HG02943 (cell line): ENCODE data around the gene C12orf42.

Experiments
- ATAC-seq: cut with Tn5 transposase; IDR thresholded peaks from one replicate; pipeline ENCODE4 v1.9.1; 2021; ENCODE audit warnings: mild to moderate bottlenecking, low read depth, moderate library complexity; ENCODE audit not compliant: unreplicated experiment

The C12orf42 gene

DNA sequence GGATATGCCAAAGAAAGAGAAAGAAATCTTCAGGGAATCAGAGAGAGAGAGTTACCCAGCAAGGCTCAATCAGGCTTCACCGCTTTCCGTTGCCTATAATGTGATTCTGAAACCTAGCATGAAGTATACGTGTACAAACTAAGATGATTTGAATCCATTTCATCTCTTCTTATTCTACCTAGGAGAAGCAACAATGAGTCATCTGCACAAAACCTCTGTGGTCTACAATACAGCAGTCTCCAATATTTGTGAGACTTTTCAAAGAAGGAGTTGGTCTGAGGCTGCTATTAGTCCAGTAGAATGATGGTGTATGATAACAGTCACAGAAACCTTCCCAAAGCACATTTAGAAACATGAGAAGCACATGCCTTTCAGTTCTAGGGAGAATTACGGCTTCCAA, 141.9 kb downstream of the C12orf42 start:
- ATAC-seq = no peak

DNA sequence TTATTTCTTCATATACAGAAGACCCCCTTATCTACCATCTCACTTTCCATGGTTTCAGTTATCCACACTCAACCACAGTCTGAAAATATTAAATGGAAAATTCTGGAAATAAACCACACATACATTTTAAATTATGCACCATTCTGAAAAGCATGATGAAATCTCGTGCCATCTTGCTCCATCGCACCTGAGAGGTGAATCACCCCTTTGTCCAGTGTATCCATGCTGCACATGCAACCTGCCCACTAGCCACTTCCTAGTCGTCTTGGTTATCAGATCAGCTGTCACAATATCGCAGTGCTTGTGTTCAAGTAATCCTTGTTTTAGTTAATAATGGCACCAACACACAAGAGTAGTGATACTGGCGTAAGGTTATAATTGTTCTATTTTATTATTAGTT, 145.7 kb downstream of the C12orf42 start:
- no peak for ATAC-seq

DNA sequence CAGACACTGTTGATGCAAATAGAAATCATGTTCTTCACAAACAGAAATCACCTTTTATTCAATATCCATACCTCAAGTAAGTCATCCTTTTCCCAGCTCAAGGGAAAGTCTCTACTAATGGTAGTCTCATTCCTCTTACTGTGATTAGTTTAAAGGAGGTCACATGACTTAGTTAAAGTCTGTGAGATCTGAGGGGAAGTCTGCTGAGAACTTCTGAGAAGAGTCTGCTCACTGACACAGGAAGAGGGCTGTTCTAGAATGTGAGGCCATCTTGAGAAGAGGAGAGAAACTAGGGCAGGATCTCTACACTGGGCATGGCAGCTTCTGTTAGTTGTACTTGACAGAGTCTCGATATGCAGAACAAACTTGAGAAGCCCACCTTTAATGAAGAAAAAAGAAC, 146.8 kb downstream of the C12orf42 start:
- ATAC-seq = no peak

DNA sequence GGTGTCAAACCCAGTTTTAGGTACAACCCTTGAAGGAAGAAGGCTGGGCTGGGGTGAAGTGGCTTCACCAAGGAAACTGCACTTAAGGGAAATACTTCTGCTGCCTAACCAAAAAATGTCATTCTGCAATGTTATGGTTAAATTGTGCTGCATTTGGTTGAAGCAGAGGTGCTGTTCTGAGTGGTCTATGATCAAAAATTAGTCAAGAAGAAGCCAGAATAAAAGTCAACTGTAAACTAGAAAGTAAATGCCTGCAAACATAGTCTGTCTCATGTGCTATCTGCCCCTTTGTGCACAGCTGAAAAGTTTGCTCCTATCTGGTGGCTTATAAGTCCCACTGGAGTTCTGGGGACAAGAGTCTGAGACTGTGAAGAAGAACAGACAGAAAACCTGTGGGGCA, 158.8 kb downstream of the C12orf42 start:
- ATAC-seq = no peak

DNA sequence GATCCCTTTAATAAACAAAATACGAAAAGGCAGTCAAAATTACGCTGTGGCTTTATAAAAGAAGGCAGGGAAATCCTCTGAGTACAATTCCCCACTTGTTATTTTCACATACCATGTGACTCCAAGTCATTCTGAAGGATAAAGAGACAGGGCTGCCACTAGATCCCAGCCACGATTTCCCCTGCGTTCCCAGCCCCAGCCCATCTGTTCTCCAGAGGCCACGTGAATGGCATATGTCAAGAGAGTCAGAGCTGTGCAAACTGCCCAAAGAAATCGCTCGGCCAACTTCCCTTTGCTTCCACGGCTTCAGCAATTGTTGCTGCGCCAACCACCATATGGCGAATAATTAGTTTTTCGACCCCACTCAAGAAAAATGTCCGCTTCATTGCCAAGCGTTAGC, 161.3 kb downstream of the C12orf42 start:
- no peak for ATAC-seq

DNA sequence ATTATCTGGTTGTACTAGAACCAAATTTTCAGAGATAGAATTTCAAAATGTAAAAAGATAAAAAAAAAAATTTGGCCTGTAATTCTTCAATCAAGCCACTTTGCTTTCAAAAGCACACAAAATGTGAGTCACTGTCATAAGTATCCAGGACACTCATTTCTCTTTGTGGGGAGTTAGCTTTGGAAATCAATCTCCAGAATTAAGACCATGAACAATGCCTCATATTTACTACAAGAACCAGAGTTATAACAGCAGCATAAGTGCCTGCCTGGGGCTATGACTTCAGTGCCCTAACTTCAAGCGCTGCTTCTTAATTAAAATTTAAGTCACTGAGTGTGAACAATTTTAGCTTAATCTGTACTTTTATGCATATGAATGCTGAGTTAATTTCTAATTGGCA, 162.1 kb downstream of the C12orf42 start:
- ATAC-seq = no peak

DNA sequence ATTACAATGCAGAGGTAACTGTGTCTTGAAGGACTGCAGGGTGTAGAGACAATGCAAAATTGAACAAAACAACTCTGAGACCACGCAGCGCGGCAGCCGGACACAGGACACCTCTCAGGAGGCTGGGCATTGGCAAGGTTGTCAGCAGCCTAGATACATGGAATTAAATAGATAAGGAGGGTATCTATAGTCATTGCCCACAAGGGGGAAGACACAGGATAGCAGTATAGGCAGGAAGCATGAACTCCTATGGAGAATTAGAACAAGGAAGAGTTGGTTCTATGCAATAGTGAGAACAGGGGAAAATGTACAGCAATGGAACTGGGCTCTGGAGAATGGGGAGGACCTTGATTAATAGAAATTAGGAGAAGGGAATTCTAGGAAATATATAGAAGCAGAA, 164.1 kb downstream of the C12orf42 start:
- no peak for ATAC-seq

DNA sequence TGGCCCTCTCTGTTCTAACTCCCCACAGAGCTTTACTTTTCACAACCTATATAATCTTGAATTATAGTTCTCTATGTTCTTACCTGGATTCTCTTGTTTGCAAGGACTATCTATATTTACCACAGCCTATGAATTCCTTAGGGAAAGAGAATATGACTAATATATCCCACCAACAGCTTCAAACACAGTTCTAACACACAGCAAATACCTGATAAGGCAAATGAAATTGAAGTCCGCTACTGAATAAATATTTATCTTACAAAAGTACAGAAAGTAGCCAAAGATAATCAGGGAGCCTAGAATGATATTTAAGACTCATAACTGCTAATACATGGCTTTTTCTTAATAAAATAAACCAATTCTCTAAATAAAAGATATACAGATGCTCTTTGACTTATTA, 165.1 kb downstream of the C12orf42 start:
- ATAC-seq = no peak

DNA sequence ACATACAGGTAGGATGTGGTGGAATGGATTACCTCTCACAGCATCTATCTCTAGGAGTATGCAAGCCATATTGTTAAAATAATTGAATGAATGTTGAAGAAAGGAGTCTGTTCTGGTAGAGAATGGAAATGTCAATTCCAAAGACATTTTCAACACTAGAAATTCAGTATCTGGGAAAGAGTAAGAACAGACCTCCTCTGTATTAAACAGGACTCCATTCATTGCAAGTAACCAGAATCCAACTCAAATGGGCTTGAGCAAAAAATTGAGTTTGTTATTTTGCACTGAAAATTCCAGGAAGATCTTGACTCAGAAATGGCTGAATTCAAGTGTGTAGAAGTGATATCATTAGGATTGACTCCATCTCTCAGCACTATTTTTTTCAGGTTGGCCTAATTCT, 168.1 kb downstream of the C12orf42 start:
- ATAC-seq = no peak

DNA sequence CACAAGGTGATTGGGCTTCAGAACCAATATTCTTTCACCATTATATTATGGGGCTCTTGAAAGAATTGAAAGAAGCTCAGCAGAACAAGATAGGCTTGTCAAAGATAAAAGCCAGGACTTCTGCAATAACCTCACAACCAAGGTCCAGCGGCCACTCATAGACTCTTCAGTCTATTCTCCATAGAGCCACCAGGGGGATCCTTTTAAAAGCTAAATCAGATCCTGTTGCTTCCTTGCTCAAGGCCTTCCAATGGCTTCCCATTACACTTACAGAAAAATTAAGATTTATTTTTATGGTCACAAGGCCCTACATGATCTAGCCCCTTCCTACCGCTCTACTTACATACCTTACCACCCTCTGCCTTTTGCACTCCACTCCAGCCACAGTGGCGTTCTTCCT, 169.6 kb downstream of the C12orf42 start:
- no peak for ATAC-seq

DNA sequence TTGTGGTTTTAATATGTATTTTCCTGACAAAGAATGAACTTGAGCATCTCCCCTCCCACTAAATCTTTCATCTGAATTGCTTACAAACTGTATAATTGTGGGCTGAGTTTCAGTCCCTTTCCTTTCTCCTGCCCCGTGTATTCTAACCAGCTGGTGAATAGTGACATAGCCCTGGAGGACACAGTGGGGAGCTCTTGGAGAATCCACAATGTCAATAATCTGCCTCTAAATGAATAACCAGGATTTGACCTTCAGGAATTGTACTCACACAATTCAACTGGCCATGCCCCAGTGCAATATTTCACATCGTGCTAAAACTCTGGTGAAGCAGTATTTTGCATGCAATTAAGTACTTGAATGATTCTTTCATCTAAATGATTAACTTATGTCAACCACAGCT, 177.2 kb downstream of the C12orf42 start:
- no peak for ATAC-seq

DNA sequence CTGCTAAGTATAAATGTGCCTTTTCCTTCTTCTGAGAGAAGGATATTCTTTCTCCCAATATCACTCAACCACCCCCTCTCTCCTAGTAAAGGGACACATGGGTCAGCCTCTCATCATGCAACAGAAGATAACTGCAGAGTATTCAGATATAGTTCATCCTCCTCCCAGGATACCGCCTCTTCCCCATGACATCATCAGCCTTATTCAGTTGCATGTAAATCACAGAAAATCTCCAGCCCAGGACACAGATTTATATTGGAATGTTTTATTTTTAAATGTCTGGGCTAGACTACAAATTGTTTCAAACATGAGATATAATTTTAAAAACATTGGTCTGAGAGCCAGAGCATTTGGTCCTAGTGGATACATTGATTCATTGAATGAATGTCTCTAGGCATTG, 178.5 kb downstream of the C12orf42 start:
- ATAC-seq = no peak

DNA sequence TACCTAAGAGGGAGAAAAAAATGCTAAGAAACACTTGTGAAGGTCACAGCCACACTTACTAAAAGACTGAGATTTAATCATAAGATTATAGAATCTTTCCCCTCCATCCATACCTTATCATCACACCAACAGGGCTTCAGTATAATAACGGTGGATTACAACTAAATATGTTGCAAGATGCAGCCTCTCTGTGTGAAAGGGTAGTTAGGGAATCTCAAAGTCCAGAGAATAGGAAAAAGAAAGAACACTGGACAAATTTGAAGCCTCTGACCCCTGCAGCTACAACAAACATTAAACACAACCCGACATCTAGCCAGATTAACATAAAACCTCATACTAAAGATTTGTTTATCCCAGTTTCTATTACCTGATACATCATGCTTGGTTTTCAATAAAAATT, 181.0 kb downstream of the C12orf42 start:
- no peak for ATAC-seq

DNA sequence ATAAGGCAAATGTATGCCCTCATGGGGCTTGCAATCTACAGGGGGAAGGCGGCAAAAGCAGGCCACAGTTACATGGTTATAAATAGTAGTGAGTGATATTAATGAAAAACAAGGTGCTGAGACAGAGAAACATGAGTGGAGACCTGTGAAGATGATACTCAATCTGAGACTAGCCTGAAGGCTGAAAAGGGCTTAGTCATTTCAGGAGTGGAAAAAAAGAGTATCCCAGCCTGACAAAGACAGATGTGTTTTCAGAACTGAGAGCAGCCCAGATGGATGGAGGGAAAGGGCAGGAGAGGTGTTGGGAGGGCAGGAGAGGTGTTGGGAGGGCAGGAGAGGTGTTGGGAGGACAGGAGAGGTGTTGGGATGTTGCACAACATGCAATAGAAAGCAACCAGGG, 181.9 kb downstream of the C12orf42 start:
- no peak for ATAC-seq

DNA sequence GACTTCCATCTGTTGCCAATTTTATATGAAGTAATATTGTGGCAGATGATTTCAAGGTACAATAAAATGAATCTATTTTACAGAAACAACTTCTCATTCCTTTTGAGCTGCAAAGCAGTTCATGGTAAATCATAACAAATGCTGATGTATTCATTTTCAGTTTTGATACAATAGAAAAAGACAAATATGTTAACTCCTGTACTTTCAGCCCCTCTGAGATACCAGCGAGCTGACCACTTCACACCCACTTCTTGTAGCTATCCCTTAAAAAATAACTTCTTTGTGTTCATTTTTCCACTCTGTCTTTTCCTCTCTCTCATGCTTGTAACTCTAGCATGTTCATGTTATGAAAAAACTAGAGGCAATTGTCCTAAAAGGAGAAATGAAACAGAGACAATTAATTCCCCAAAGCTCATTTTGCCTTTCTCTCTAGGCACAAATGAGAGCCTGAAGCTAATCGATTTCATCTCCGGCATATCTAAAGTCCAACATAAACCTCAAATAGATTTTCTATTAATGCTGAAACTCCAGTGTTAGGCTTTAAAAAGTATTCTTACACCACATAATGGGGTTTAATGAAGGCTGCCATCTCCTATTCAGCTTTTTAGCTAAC, 182.9 kb downstream of the C12orf42 start:
- ATAC-seq = no peak

DNA sequence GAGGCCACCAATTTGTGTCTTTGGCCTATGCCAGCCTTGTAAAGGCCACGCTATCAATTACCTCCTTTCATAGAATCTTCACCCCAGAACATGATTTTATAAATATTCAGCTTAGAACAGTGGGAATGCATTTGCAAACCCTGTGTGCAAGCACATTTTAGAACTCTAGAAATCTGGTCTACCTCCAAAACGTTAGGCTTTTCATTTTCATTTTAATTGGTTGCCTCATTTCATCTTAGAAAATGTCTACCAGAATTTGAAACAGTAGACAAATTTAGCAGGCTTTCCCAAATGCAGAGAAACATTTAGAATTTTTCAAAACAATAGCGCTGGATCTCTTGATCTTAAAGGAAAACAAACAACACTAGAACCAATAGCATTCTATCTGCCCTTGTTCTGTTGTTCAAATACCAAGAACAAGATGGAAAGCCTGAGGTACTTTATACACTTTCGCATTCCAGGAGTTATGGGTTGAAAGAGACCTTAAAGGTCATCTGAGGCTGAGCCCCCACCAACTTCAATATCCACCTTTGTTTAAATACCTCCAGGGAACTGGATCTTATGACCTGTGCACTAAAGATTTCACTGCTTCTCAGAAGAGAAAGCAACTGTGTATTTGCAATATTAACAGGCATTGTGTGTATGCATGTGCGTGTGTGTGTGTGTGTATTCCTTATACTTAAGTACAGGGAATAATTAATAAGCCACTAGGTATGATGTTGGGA, 185.1 kb downstream of the C12orf42 start:
- ATAC-seq = no peak

DNA sequence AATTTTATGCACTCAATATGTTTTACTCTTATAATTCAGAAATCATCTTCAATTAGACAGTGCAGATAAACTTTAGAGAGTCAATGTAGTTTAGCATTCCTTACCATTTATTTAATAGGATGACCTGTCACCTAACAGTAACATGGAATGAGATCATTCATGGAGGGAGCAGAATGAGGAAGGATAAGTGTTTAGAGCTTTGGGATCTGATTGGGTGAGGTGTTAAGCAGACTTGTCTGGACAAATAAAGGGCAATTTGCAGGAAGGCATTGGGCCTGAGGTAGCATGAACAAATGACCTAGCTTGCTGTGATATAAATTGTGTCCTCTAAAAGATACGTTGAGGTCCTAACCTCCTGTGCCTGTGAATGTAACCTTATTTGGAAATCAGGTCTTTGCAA, 187.4 kb downstream of the C12orf42 start:
- no peak for ATAC-seq

DNA sequence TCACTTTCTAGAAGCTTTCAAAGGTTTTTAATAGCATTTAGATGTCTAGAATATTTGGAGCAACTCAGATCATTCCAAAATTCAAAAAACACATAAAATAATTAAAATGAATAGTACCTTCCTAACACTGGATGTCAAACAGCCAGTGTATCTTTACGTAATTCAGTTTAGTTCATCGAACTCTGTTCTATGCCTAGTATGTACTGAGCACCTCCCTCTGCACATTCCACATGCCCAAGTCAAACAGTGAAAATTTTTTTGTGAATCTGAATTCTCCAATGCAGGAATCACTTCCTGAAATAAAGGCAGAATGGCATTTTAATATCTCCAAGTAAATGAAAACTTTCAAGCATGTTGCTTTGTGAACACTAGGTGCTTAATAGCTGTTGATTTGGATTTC, 192.3 kb downstream of the C12orf42 start:
- no peak for ATAC-seq

DNA sequence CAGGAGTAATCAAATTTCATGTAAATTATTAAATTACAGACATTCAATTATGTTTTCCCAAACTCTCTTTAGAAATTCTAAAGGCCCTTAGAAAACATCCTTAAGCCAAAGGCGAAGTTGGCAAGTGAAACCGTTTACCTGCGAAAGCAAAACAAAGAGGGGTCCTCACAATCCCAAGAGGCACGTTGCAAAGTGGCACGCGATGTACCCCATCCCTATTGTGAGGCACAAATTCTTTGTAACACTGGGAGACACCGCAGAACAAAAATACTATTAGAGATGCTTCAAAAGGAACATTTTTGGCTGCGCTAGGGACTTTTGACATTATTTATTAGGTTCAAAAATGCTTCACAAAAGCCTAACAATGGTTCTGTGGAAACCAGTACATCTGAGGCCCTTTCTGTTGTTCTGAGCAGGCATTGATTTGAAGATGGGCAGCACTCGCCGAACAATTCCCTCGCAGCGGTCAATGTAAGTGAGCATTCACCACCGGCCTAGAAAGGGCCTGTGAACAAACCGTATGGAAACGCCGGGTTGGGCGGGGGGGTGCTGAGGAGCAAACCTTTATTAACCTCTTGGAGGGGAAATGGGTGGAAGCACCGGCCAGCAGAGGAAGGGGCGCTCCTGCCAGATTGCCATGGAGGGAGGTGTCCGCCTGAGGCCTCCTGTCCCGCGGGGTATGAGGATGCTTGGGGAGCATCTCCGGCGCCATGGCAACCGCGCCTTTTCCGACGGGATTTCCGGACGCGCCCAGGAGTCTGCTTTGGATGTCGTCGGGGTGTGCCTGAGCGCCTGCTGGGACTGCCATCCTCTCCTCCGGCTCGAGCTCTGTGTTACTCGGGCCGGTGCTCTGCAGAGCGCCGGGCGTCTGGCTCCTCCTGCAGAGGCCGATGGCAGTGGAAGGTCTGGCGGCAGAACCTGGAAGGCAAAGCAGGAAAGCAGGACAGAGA, 193.9 kb downstream of the C12orf42 start:
- ATAC-seq = no peak

DNA sequence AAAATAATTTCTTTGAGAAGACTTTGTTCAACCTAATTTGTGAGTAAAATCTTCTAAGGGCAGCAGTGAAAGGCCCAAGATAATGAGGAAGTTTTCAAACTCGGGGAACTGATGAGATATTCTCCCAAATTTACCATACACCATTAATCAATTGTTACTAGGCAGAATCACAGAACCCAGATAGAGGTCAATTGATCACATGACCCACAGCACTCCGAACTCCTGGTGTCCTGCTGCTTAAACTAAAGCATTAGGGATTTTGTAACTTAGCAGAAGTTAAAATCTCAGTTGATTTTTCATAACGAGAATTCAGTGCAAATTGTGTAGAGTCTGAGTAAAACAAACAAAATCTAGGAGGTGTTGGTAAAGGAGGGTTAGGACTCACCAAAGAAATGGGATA, 207.8 kb downstream of the C12orf42 start:
- ATAC-seq = no peak

DNA sequence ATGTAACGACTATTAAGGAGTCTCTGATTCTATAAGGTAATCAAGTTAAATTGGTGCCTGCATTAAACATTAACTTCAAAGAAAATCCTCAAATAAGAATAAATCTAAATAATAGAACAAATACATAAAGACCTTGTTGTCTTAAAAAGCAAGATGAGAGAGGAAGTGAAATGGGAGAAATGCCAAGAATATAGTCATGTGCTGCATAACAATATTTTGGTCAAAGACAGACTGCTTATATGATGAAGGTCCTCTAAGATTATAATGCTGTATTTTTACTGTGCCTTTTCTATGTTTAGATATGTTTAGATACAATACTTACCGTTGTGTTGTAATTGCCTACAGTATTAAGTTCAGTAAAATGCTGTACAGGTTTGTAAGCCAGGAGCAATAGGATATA, 213.6 kb downstream of the C12orf42 start:
- ATAC-seq = no peak
